HFF-Myc (cell line): ENCODE results near the gene PSEN2.

Experiments used
- DNase-seq: peaks from one replicate; pipeline ENCODE4 v3.0.0-alpha.2; 2011; ENCODE audit warnings: low read depth; ENCODE audit errors: extremely low read depth
- H3K4me3 ChIP-seq: replicated peaks from 2 replicates; pipeline ENCODE4 v1.5.1; 2011; ENCODE audit warnings: low read depth, mild to moderate bottlenecking, control low read depth, low read length
- CTCF ChIP-seq: IDR thresholded peaks from 2 replicates; pipeline ENCODE4 v1.5.1; 2012; ENCODE audit warnings: mild to moderate bottlenecking, low read depth, low read length, control low read depth; ENCODE audit errors: missing control alignments

The PSEN2 gene

GRCh38 chr1:226886122-226886901 lies 15.9 kb downstream of the PSEN2 start:
- no peak overlapping the region for H3K4me3 ChIP-seq
- TF ChIP-seq CTCF, result no peak
- no peak for DNase-seq

GRCh38 chr1:226887006-226887405 lies 16.6 kb downstream of the PSEN2 start:
- no peak for DNase-seq
- no peak for TF ChIP-seq CTCF
- H3K4me3 ChIP-seq, result no peak overlapping the region

GRCh38 chr1:226888021-226888420 lies 17.6 kb downstream of the PSEN2 start:
- no peak for TF ChIP-seq CTCF
- no peak for DNase-seq

GRCh38 chr1:226888816-226889215 lies 18.4 kb downstream of the PSEN2 start:
- H3K4me3 ChIP-seq, result no peak overlapping the region
- DNase-seq, result no peak
- TF ChIP-seq CTCF, result no peak

More at GRCh38 chr1:226888021-226888420, 17.6 kb downstream of the PSEN2 start:
- no peak overlapping the region for H3K4me3 ChIP-seq

GRCh38 chr1:226889616-226890330 lies 19.4 kb downstream of the PSEN2 start:
- no peak for TF ChIP-seq CTCF
- H3K4me3 ChIP-seq, result no peak overlapping the region
- no peak for DNase-seq

- no peak for DNase-seq
- TF ChIP-seq CTCF, result no peak
- H3K4me3 ChIP-seq, result no peak overlapping the region
Observed at GRCh38 chr1:226890331-226891108, 20.1 kb downstream of the PSEN2 start.
